Sigmoid colon (tissue), 4 donors: ENCODE data around the gene UTP15.

Experiments
- EP300 ChIP-seq, 4 donors: sonication (generic); formaldehyde crosslinking; IDR thresholded peaks; one replicate each; pipeline ENCODE4 v1.6.1; 2017; ENCODE audit warnings: antibody characterized with exemption in 4 of 4
- POLR2AphosphoS5 ChIP-seq, 4 donors: sonication (generic); formaldehyde crosslinking; IDR thresholded peaks; one replicate each; pipeline ENCODE4 v1.6.1; 2017; ENCODE audit warnings: antibody characterized with exemption in 4 of 4
- TF ChIP-seq, protein P1 (sequence below), 4 experiments: fragments of 450-650 bp in 3 of 4; fragments of 200-600 bp in 1 of 4; IDR thresholded peaks; one replicate each; pipeline ENCODE4 v1.5.1; 2016 to 2019; ENCODE audit warnings: antibody characterized with exemption in 4 of 4, mild to moderate bottlenecking in 3 of 4, moderate library complexity in 2 of 4

GRCh38 chr5:73522989-73523388 lies 42.6 kb upstream of the UTP15 start:
- TF ChIP-seq EP300 (IDR thresholded peaks at IDR 0.05) (no peak), POLR2AphosphoS5 (IDR thresholded peaks at IDR 0.05) (no peak)
- TF ChIP-seq, protein P1, sequence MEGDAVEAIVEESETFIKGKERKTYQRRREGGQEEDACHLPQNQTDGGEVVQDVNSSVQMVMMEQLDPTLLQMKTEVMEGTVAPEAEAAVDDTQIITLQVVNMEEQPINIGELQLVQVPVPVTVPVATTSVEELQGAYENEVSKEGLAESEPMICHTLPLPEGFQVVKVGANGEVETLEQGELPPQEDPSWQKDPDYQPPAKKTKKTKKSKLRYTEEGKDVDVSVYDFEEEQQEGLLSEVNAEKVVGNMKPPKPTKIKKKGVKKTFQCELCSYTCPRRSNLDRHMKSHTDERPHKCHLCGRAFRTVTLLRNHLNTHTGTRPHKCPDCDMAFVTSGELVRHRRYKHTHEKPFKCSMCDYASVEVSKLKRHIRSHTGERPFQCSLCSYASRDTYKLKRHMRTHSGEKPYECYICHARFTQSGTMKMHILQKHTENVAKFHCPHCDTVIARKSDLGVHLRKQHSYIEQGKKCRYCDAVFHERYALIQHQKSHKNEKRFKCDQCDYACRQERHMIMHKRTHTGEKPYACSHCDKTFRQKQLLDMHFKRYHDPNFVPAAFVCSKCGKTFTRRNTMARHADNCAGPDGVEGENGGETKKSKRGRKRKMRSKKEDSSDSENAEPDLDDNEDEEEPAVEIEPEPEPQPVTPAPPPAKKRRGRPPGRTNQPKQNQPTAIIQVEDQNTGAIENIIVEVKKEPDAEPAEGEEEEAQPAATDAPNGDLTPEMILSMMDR (IDR thresholded peaks at IDR 0.05) = no peak
